Measurements from ENCODE around the gene EPB41L5.

GRCh38 chr2:120034621-120035020, 21.7 kb downstream of the EPB41L5 start:
- TF ChIP-seq CTCF (IDR thresholded peaks at IDR 0.05) (no peak), POLR2A (IDR thresholded peaks at IDR 0.05) (no peak), POLR2AphosphoS5 (IDR thresholded peaks at IDR 0.05) (no peak)

All from breast epithelium (tissue), 3 donors.